ENCODE results near the gene RPN2.

GRCh38 chr20:37240337-37241067 lies 61.4 kb downstream of the RPN2 start:
- TF ChIP-seq POLR2AphosphoS5 (IDR thresholded peaks at IDR 0.05; ENCODE audit: borderline replicate concordance, low read depth, low read length) (no peak), EZH2 (IDR thresholded peaks at IDR 0.05) (no peak), FOXP2 (optimal IDR thresholded peaks at IDR 0.05; ENCODE audit: control extremely low read depth, extremely low read length, insufficient read depth) (no peak)

All from SK-N-MC (cell line).